GM18519 (cell line): ENCODE results near the gene BFSP2.

Experiments
- ATAC-seq: cut with Tn5 transposase; IDR thresholded peaks from one replicate; pipeline ENCODE4 v1.9.1; 2021; ENCODE audit warnings: mild to moderate bottlenecking, moderate library complexity; ENCODE audit not compliant: unreplicated experiment, low FRiP score

Gene BFSP2

GRCh38 chr3:133400006-133400515 lies at the start of gene BFSP2:
Gene BFSP2 (plus strand): TSS chr3:133400056. CDS start chr3:133400084, 28 bp downstream.
- no peak for ATAC-seq

- no peak for ATAC-seq
These were observed 45.1 kb upstream of the BFSP2 start for GRCh38 chr3:133354721-133355120.

DNA sequence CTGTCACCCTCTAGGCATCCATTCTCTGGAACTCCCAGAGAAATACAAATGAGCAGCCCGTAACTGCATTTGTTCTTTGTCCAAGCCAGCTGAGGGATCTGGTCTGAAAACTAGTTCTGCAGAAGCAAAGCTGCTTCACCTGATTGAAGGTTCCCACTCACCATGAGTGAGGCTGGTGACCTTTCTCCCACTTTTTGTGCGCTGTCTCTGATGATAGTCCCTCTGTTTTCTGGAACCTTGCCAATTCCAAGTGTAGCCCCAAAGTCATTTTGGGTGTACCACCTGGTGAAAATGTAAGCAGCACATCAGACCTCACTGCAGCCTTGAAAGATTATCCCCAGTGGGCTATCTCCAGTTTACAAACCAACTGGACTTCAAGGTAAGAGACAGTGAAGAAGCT lies 39.4 kb upstream of the BFSP2 start:
- no peak for ATAC-seq

GRCh38 chr3:133361011-133361410 lies 38.8 kb upstream of the BFSP2 start:
- no peak for ATAC-seq

DNA sequence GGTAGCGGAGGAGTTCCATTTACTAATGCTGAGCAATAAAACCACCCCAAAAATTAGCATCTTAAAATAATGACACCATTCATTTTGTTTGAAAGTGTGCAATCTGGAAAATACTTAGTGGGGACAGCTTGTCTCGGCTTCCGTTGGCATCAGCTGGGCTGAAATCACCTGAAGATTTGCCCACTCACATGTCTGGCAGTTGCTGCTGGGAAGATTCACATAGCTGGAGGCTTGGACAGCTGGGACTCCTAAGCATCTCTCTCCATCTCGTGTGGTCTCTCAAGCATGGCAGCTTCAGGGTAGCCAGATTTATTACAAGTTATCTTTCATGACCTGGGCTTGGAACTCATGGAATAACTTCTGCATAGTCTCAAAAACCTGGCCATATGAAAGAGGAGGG lies 38.4 kb upstream of the BFSP2 start:
- ATAC-seq, result no peak

GRCh38 chr3:133362539-133362938 lies 37.3 kb upstream of the BFSP2 start:
- no peak for ATAC-seq

DNA sequence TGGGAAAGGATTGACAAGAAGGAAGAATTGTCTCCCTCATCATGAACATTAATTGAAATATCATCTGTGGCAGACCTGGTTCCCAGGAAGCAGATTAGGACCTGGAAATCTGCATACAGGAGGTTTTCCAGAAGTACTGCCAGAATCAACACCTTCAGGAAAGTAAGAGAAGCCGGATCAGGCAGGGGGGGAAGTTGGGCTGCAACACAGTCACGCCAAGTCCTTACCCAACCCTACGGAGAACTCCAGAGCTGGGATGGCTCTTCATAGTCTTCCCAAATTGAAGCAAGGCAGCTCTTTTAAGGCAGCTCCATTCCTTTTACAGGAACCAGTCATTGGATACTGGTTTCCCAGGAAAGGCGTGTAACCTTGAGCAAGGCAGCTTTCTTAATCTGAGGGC lies 35.2 kb upstream of the BFSP2 start:
- ATAC-seq, result no peak

DNA sequence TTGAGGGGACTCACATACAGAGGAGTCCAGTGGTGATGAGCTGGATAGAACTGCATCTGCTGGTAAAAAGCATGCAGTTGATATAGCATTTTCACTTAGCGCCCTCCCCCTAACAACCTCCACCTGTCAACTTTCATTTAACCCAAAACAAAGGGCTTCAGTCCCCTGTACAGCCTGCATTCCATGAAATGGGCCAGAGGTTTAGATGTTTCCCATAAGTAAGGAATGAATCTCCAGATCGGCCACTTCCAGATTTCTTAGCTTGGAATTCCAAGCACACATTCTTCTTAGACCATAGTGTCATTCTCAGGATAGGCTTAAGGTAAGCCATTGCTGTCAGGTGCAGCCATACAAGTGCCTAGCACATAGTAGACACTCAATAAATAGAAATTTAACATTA lies 32.9 kb upstream of the BFSP2 start:
- no peak for ATAC-seq

DNA sequence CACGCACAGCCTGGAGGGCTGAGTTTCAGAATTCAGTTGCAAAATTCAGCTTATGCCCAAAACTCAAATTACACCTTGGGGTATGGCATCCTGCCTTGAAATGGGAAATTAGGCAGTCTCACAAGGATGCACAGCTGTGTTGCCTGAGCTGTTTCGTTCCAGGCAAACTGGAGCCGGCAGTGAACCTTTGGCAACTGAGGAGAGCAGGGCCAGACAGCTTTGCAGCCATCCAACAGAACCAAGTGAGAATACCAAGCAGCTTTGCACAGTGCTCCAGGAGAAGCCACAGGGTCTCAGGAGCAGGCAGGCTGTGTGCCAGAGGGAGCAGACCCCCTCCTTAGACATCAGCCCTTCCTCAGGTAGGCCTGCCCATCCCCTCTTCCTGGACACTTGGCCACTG lies 32.5 kb upstream of the BFSP2 start:
- no peak for ATAC-seq

GRCh38 chr3:133367956-133368355 lies 31.9 kb upstream of the BFSP2 start:
- no peak for ATAC-seq

DNA sequence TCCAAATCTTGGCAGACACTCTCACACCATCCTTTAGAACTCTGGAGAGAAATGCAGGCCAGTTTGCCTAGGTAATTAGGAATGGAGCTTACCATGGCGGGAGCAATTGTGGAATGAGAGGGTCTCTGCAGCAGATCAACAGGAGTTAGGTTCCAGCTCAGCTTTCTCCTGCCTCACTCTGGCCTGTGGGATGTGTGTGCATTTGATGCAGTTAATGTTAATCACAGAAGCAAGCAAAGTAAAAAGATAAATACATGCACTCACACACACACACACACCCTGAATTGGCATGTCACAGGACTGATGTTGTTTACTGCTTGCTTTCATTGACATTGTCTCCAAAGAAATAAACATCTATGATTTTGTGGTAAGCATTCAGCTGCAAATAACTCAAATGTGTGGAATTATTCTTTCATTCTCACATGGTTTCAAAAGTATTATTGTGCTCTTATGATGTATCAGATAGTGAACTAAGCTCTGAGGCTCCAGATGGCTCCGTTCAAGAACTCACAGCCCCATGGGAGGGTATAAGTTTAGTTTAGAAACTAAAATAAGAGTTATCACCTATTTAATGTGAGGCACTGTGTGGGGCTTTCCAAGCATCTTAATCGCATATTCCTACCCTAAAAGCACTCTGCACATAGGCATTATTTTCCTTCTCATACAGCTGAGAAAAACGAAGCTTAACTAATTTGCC lies 31.3 kb upstream of the BFSP2 start:
- no peak for ATAC-seq

DNA sequence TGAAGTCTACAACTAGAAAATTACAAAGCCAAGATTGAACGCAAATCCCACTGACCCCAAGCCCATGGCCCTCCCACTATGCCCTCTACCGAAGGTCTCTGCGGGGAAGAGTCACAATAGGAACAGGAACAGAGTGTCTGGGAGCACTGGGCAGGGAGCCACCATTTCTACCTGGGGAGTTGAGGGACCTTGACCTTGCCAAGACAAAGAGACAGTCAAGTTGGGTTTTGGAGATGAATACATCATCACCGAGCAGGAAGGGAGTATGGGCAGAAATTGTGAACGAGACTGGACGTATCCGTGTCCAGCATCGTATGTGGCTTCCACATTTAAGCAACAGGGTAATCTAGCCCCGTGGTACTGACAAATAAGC lies 30.8 kb upstream of the BFSP2 start:
- no peak for ATAC-seq

- ATAC-seq, result no peak
These were observed 28.7 kb upstream of the BFSP2 start for GRCh38 chr3:133371181-133371580.

DNA sequence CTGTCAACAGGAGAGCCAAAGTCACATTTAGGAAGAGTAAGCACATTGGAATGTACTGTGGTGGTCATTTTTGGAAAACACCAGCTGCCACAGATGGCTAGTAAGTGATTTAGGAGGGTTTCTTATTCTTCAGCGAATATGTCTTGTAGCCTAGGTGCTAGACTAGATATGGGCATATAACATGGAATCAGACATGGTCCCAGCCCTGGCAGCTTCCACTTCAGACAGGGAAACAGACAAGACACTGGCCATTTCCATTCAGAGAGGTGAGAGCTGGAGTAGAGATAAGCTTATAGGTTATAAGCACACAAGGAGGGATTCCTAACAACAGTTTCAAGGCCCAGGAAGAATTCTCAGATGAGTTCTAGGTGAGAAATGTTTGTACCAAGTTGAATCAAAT lies 28.2 kb upstream of the BFSP2 start:
- ATAC-seq, result no peak

- ATAC-seq, result no peak
These were observed 25.0 kb upstream of the BFSP2 start for GRCh38 chr3:133374708-133375402.

DNA sequence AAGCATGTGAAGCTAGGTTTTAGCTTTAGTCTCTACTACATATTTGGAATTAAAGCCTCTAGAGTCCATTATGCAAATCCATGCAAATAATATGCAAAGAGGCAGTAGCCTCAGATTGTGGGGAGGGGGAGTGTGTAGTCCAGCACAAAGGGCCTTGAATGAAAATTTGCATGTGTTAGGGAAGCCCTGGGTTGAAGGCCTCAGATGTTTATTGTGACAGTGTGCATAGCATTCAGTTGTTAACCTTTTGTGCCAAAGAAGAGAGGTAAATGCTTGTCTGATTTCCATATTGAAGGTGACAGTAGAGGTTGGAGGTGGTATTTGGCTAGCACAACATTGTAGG lies 24.5 kb upstream of the BFSP2 start:
- ATAC-seq, result no peak

DNA sequence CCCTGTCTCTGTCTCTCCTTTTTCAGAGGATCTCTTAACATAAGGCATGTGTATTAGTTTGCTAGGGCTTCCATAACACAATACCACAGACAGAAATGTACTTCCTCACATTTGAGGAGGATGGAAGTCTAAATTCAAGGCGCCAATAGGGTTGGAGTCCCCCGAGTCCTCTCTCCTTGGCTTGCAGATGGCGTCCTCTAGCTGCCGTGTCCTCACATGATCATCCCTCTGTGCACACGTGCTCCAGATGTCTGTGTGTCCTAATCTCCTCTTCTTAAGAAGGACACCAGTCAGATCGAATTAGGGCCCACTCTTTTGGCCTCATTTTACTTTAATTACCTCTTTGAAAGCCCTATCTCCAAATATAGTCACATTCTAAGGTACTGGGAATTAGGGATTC lies 23.0 kb upstream of the BFSP2 start:
- ATAC-seq, result no peak

DNA sequence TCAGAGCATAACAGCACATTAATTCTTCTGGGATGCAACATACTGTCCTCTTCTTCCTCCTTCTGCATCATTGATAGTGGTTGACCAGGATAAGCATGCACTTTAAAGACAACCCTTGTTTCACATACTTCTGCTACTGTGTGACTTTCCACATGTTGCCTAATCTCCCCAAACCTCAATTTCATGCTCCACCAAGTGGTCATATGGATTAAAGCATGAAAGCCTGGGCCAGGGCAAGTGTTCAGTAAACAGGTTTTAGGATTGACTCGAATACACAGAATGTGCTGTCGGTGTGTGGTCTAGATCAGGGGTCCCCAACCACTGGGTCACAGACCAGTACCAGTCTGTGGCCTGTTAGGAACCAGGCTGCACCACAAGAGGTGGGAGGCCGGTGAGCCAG lies 22.5 kb upstream of the BFSP2 start:
- ATAC-seq, result no peak

- no peak for ATAC-seq
These were observed 19.9 kb upstream of the BFSP2 start for GRCh38 chr3:133379926-133380325.

- no peak for ATAC-seq
These were observed 19.2 kb upstream of the BFSP2 start for GRCh38 chr3:133380481-133381225.

DNA sequence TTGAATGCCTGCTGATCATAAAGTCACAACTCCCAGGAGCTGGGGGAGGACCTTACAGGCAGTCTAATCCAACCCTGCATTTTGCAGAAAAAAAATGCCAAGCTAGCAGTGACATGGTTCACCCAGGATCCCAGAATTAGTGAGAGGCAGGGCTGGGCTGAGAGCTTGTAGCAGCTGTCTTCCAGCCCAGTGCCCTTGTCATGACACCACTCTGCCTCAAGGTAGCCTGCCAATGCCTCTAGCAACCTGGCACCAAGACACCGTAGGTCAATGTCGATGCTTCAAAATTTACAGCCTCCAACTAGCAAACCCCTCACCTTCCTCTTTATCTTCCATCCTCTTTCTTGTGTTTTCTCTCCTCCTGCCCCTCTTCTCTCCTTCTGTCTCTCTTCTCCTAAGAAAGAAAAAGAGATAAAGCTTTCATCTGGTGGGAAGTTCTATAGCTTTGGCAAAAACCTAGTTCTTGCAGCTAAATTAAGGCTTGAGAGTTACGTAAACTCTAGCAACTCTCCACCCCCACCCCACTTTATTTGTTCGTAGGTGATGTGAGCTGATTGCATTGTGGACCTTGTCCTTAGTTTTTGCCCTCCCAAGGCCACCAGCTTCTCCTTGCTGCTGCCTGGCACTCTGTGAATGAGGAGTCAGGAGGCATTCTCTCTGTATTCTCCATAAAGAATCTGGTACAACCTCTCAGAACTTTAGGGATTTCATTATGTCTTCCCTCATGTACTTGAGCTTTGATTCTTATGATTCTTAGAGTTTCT lies 18.3 kb upstream of the BFSP2 start:
- ATAC-seq, result no peak
